ELF-1 (cell line): Measurements from ENCODE around the gene WDFY4.
"Not testable (repeated sequence)": the region's sequence is repeated elsewhere in the genome, so short reads cannot be mapped to it uniquely, and the experiment has no call there.

ENCODE experiments used
- DNase-seq: peaks from one replicate; pipeline ENCODE4 v3.0.0-alpha.2; 2016; ENCODE audit warnings: low read depth, low spot score

Gene WDFY4

GRCh38 chr10:48684792-48685623 lies at the start of gene WDFY4:
TSS of gene WDFY4 (plus strand) at chr10:48684873. CDS start at chr10:48709733, 24,860 bp downstream.
- DNase-seq: no peak

DNA sequence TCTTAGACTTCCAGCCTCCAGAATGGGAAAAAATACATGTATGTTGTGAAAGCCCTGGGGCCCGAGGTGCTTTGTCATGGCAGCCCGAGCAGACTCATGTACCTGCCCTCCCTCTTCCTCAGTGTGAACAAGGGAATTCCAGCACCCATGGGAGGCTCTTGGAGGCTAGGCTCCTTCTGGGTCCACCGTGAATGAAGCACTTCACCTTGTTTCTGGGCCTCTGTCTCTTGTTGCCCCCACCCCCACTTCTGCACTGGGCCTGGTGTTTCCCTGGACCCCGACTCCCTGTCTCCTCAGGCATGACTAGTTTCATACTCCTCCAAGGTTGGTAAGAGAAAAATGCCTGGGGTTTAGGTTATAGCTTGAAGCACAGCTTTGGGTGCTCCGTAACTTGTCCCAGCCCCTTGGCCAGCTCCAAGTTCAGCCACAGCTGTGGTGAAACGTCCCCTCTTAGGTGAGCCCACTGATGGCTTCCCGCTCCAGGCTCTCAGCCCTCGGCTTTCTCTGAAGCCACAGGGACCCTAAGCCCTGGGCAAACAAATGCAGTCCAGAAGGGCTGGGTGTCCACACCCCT lies 49.6 kb upstream of the WDFY4 start:
- no peak for DNase-seq

DNA sequence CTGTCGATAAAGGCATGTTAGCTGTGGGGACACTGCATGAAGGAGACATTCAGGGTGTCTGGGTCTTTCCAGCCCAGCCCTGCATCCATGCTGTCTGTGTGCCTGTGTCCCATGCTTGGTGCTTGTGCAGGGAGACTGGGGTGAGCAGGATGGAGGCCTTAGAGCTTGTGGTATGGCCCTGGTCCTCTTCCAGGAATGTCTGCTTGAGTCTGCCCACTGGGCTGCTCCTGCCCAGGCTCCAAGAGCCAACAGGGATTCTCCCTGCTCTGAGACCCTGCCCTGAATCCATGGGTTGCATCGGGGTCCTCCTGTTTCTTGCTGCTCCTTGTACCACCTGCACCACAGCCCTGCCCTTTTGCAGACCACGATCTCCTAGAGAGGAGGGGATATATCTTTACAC lies 48.4 kb upstream of the WDFY4 start:
- no peak for DNase-seq

GRCh38 chr10:48636901-48637300 lies 47.8 kb upstream of the WDFY4 start:
- DNase-seq: no peak

- no peak for DNase-seq
Observed at GRCh38 chr10:48638158-48638557, 46.5 kb upstream of the WDFY4 start.

- DNase-seq: no peak
Observed at GRCh38 chr10:48638739-48639527, 45.7 kb upstream of the WDFY4 start.

- no peak for DNase-seq
Observed at GRCh38 chr10:48639632-48640031, 45.0 kb upstream of the WDFY4 start.

GRCh38 chr10:48640326-48640725 lies 44.3 kb upstream of the WDFY4 start:
- DNase-seq: no peak

DNA sequence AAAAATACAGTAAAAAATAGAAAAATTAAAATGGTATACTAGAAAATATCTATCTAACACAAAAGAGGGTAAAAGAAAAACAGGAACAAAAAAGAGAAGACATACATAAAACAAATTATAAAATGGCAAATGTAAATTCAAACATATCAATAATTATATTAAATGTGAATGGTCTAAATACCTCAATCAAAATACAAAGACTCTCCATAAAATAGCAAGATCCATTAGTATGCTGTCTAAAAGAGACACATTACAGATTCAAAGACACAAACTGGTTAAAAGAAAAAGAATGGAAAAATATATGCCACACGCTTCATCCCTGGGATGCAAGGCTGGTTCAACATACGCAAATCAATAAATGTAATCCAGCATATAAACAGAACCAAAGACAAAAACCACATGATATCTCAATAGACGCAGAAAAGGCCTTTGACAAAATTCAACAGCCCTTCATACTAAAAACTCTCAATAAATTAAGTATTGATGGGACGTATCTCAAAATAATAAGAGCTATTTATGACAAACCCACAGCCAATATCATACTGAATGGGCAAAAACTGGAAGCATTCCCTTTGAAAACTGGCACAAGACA lies 43.5 kb upstream of the WDFY4 start:
- not testable (repeated sequence) for DNase-seq

DNA sequence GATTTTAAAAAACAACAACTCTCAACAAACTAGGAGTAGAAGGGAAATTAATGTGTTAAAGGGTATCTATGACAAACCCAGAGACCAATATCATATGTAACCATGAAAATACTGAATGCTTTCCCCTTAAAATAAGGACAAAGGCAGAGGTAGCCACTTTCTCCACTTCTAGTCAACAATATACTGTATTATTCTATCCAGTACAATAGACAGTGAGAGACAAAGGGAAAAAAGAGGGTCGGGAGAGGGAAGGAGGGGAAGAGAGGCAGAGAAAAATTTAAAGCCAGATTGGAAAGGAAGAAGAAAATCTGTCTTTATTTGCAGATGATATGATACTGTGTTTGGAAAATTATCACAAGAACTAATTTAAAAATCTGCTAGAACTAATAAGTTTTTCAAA lies 39.1 kb upstream of the WDFY4 start:
- DNase-seq: no peak

- DNase-seq: not testable (repeated sequence)
Observed at GRCh38 chr10:48647073-48647472, 37.6 kb upstream of the WDFY4 start.

- no peak for DNase-seq
Observed at GRCh38 chr10:48648172-48648942, 36.3 kb upstream of the WDFY4 start.

DNA sequence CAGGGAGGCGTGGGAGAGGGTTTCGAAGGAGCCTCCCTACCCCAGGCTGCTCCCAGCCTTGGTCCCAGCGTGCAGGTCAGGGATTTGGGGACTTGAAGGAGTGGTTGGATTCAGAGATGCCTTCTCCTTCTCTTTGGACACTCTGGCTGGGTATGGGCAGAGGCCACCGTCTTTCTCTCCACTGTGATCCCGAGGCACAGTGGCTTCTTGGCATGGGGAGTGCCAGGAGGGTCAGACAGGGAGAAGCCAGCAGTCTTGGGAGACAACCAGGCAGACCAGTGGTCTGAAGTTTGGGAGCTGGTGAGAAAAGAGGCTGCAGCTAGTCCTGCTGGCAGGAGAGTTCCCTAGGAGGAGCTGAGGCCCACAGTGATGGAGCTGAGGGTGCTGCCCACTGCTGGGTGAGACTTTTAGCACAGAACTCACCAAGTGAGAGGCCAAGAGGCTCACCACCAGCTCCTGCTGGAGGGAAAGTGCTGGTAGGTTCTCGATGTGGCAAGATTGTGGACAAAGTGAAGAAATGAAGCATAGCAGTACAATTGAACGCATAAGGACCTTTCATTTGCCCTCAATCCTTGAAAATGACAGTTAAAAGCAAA lies 35.2 kb upstream of the WDFY4 start:
- no peak for DNase-seq

GRCh38 chr10:48651293-48651692 lies 33.4 kb upstream of the WDFY4 start:
- DNase-seq: no peak

DNA sequence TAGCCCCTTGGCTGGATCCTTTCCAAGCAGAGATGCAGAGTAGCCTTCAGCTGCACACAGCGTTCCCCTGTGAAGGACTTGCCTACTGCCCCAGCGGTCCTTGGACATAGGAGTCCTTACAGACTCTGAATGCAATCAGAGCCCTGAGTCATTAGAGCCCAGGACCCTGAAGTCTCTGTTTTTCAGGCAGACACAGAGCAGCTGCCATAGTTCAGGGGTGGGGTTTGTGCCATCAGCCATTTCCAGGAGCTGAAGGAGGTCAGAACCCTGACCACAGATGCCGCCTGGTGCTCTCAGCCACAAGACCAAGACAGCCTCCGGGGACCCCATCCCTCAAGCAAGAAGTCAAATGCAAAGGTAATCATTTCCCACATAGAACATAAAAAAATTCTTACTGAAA lies 32.8 kb upstream of the WDFY4 start:
- no peak for DNase-seq

DNA sequence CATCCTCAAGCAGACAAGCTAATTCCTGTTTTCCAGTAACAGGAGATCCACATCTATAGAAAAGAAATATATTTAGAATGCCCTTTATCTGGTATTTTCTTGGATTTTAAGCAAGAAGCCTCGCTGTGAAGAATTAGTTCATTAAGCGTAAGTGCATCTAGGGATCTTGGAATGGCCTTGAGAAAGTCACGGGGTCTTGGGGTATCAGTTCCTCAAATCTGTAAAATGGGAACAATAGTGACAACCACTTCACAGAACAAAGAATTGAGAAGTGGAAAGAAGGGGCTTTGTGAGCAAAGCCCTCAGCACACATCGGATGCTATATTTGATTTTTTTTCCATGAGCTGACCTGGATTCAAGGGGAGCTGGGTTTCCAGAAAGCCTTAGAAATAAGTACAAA lies 32.3 kb upstream of the WDFY4 start:
- DNase-seq: no peak

DNA sequence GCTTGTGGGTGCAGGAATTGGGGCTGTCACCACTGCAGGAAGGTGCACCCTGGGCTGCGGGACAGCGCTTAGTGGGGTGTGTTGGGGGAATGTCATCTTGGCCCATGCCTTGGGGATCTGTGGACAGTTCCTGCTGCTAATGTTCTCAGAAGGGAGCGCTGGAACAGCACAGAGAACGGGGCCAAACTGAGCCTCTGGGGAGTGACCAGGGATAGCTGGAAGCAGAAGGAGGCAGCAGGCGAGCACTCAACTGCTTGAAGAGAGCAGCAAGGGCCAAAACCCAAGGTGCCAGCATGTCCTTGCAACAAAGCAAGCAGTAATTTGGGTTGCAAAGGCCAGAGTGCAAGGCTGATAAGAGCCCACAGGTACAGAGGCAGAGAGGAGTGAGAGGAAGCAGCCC lies 31.3 kb upstream of the WDFY4 start:
- DNase-seq: no peak

- no peak for DNase-seq
Observed at GRCh38 chr10:48653944-48654698, 30.6 kb upstream of the WDFY4 start.

DNA sequence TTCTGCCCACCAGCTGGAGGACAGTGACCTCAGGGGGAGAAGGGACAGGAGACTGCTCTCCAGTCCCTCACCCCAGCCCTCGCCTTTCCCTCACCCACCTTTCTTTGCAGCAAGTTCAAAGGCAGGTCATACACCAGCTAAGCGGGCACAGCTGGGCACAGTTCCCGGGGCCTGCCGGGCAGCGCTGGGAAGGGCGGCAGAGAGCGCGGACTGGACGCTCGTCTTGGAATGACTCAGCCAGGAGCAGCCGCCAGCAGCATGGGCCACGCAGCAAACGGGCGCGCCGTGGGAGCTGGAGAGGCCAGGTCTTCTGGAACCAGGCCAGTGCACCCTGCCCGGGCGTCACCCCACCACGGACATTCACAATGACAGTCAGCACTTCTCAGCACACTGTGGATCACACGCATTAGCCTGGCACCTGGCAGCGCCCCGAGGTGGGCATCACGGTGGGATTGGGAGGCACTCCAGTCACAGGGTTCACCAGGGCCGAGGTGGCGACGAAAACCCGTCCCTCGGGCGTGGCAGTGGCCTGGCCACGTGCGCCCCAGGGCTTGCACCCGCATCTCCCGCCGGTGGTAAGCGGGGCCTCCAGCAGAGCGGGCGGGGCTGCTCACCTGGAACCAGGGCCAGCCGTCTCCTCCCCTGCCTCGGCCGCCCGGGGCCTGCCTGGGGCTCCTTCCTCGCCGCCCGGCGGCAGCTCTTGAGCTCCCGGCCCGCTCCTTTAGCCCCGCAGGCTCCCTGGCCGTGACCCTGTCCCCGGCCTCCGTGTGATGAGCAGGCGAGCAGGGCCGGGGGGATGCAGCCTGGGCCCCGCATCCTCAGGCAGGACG lies 29.0 kb upstream of the WDFY4 start:
- peak; percentile 19 for DNase-seq
